Right lobe of liver (tissue), 6 donors: ENCODE data around the gene LRRC7. TPM values are rescaled to one million over a fixed set of nuclear protein-coding genes. Genes with fewer than 3 reads are reported as not detected.

Source experiments
- ATAC-seq, 4 donors: fragments of 200-7000 bp; cut with Tn5 transposase; one replicate each; pipeline ENCODE4 v1.9.1; 2020; ENCODE audit warnings: mild to moderate bottlenecking in 4 of 4, moderate library complexity in 4 of 4
- DNase-seq, 3 donors: peaks; one replicate each; pipeline ENCODE4 v3.0.0-alpha.2; 2020
- H3K27ac ChIP-seq, 3 donors: fragments of 200-600 bp; one replicate each; pipeline ENCODE4 v1.8.0; 2022
- H3K27me3 ChIP-seq, 2 donors: fragments of 200-600 bp; one replicate each; pipeline ENCODE4 v1.8.0; 2022
- H3K36me3 ChIP-seq, 4 donors: fragments of 200-600 bp; sonication (generic) in 1 of 4; one replicate each; pipeline versions ENCODE4 v1.5.1 to v1.8.0; 2017 to 2022; ENCODE audit warnings: control low read depth in 1 of 4
- H3K4me1 ChIP-seq, 4 donors: fragments of 200-600 bp; sonication (generic) in 1 of 4; one replicate each; pipeline versions ENCODE4 v1.5.1 to v1.8.0; 2017 to 2022; ENCODE audit warnings: control low read depth in 1 of 4
- H3K4me3 ChIP-seq, 3 donors: fragments of 200-600 bp; one replicate each; pipeline ENCODE4 v1.8.0; 2022
- H3K9me3 ChIP-seq, 4 donors: fragments of 200-600 bp; sonication (generic) in 1 of 4; one replicate each; pipeline versions ENCODE4 v1.5.1 to v1.8.0; 2017 to 2022; ENCODE audit warnings: control low read depth in 1 of 4
- POLR2A ChIP-seq: fragments of 450-650 bp; IDR thresholded peaks from one replicate; pipeline ENCODE4 v1.6.1; 2017; ENCODE audit warnings: antibody characterized with exemption, mild to moderate bottlenecking
- WGBS: methylation state at CpG from one replicate; pipeline ENCODE4 v1.1.6; 2018; ENCODE audit warnings: low coverage, low lambda C conversion rate; ENCODE audit not compliant: insufficient coverage; ENCODE audit errors: missing lambda C conversion rate; 5-methylcytosine and 5-hydroxymethylcytosine counted together
- intact Hi-C, 2 donors: fragments of 100-400 bp; cut with DNase I; formaldehyde crosslinking; loops; one replicate each; pipeline versions ENCODE4 v1.11.2 to v1.14.1; 2022
- total RNA-seq, 6 experiments: library from RNA; depleted of rRNA in 2 of 6; stranded (reverse); fragments of >200 nt in 2 of 6; fragmentation: NEBNext Ultra II Directional in 3 of 6; extraction: Animal tissue kit (Norgen Biotek cat#: 25700) in 3 of 6; gene quantifications; one replicate each; pipeline versions ENCODE4 v1.1.0 to v1.2.4, GENCODE V29; 2016 to 2023
- TF ChIP-seq, protein P1 (sequence below), 4 donors: fragments of 200-600 bp in 3 of 4; fragments of 450-650 bp in 1 of 4; IDR thresholded peaks; one replicate each; pipeline versions ENCODE4 v1.5.1 to v1.8.0; 2016 to 2022; ENCODE audit warnings: antibody characterized with exemption in 4 of 4, mild to moderate bottlenecking in 2 of 4
- donor health status: DM: no; HTN: yes; CAD: no.
- donor health status: DM: no; HTN: no; CAD: no.
- donor health status: DM: no; HTN: no; CAD: no.
- donor health status: DM: no; HTN: yes; CAD: no.
- donor health status: DM: no; HTN: yes; CAD: no.

The LRRC7 gene
- total RNA-seq, 6 experiments from 2014 or later, result 0.06 to 0.66 (median 0.22) TPM

DNA sequence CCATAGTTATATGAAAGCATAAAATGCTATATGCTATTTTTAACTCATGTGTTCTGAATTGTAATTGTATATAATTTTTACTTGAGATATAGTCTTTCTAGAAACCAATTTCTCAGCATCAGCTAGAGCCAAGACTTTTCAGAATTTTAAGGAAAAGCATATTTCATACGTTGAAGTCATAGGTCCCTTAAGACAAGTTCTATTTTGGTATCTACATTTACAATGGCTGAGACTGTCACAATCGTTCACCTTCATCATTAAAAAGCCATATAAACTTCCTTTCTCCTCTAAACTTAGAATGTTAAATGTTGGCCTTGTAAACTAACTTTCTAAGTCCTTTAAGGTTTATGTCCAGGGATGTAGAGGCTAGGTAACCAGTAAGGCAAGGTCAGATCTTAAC, 533.5 kb downstream of the LRRC7 start:
- H3K9me3 ChIP-seq, result no peaks in the 10 kb centered on the region
- WGBS, result 40% methylated on average over 2 of the region's 2 CpGs
- no peaks in the 10 kb centered on the region for H3K36me3 ChIP-seq
- H3K4me3 ChIP-seq, result no peak overlapping the region
- intact Hi-C loops, result no loop called here
- no peak overlapping the region for H3K27ac ChIP-seq
- H3K27me3 ChIP-seq, result no peaks in the 10 kb centered on the region
- TF ChIP-seq, protein P1, sequence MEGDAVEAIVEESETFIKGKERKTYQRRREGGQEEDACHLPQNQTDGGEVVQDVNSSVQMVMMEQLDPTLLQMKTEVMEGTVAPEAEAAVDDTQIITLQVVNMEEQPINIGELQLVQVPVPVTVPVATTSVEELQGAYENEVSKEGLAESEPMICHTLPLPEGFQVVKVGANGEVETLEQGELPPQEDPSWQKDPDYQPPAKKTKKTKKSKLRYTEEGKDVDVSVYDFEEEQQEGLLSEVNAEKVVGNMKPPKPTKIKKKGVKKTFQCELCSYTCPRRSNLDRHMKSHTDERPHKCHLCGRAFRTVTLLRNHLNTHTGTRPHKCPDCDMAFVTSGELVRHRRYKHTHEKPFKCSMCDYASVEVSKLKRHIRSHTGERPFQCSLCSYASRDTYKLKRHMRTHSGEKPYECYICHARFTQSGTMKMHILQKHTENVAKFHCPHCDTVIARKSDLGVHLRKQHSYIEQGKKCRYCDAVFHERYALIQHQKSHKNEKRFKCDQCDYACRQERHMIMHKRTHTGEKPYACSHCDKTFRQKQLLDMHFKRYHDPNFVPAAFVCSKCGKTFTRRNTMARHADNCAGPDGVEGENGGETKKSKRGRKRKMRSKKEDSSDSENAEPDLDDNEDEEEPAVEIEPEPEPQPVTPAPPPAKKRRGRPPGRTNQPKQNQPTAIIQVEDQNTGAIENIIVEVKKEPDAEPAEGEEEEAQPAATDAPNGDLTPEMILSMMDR (IDR thresholded peaks at IDR 0.05), result no peak
- TF ChIP-seq POLR2A, result no peak
- H3K4me1 ChIP-seq, result no peaks in the 10 kb centered on the region
- DNase-seq, result no peak
- no peak for ATAC-seq

DNA sequence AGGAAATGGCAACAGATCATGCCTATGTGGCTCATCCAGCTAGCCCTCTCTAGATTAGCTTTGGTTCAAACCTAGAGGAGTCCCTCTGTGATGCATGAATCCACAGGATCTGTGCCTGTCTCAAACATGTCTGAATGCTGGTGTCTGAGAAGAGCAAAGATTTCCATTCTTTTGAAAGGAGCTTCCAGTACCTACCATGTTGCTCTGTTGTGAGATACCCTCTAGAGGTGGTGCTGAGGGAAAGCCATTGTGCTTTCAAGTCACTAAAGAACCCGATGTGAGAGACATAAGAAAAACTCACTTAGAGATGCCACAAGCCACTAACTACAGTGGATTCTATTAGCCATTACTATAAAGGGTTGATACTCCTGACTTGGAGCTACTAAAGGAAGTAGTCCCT, 534.1 kb downstream of the LRRC7 start:
- Histone ChIP-seq H3K27ac (no peak overlapping the region), H3K27me3 (no peaks in the 10 kb centered on the region), H3K4me3 (no peak overlapping the region), H3K4me1 (no peaks in the 10 kb centered on the region), H3K9me3 (no peaks in the 10 kb centered on the region), H3K36me3 (no peaks in the 10 kb centered on the region)
- WGBS, result 0% methylated on average over 1 of the region's 1 CpG
- intact Hi-C loops, result no loop called here
- TF ChIP-seq POLR2A, result no peak
- TF ChIP-seq, protein P1 (IDR thresholded peaks at IDR 0.05), result no peak
- ATAC-seq, result no peak
- no peak for DNase-seq

DNA sequence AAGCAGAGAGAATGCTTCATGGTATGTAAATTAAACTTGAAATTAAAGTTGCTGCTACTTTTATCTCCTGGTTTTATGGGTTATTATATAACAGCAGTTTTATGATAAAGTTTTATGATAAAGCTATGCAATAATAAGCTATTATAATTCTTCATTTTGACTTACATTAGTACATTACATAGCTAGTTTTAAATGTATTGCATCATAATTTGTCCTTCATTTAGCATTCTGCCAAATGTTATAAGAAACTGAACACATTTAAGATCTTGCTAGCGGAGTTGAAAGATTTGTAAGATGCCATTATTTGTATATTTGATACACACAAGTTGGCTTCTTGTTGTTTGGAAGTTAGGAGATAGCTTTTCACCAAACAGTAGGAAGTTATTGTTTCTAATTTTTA, 536.0 kb downstream of the LRRC7 start:
- Histone ChIP-seq H3K4me1 (no peaks in the 10 kb centered on the region), H3K36me3 (no peaks in the 10 kb centered on the region), H3K27ac (no peak overlapping the region), H3K4me3 (no peak overlapping the region), H3K9me3 (no peaks in the 10 kb centered on the region), H3K27me3 (no peaks in the 10 kb centered on the region)
- WGBS, result 80% methylated on average over 1 of the region's 1 CpG
- ATAC-seq, result no peak
- intact Hi-C loops, result no loop called here
- TF ChIP-seq, protein P1 (IDR thresholded peaks at IDR 0.05), result no peak
- TF ChIP-seq POLR2A, result no peak
- no peak for DNase-seq

DNA sequence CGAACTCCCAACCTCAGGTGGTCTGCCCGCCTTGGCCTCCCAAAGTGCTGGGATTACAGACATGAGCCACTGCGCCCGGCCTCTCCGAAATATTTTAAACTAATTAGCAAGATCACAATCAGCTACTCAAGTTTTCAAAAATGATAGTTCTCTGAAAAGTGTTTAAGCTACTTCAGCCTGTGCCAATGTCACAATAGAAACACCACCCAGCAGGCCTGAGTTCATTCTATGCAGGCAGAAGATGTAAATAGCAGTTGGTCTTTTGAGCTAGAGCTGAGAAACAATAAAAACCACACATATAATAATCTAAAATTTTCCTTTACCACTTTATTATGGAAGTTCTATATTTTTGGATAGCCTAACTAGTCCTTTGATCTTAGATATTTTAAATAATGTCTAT, 541.5 kb downstream of the LRRC7 start:
- intact Hi-C loops, result no loop called here
- 75% methylated on average over 5 of the region's 5 CpGs for WGBS

More for the DNA sequence above, 541.5 kb downstream of the LRRC7 start:
- no peak for ATAC-seq
- no peak for DNase-seq
- H3K9me3 ChIP-seq, result no peaks in the 10 kb centered on the region
- TF ChIP-seq, protein P1 (IDR thresholded peaks at IDR 0.05), result no peak
- no peak for TF ChIP-seq POLR2A
- no peak overlapping the region for H3K4me3 ChIP-seq
- no peak overlapping the region for H3K27ac ChIP-seq
- no peaks in the 10 kb centered on the region for H3K27me3 ChIP-seq
- no peaks in the 10 kb centered on the region for H3K4me1 ChIP-seq
- H3K36me3 ChIP-seq, result no peaks in the 10 kb centered on the region
